Uterus (tissue), 2 donors: Measurements from ENCODE around the gene GAPT.

Experiments used
- POLR2A ChIP-seq, 2 donors: fragments of 450-650 bp; IDR thresholded peaks; one replicate each; pipeline ENCODE4 v1.6.1; 2016; ENCODE audit warnings: antibody characterized with exemption in 2 of 2, mild to moderate bottlenecking in 1 of 2, moderate library complexity in 1 of 2
- TF ChIP-seq, protein P1 (sequence below), 4 experiments: fragments of 200-600 bp in 2 of 4; fragments of 450-650 bp in 2 of 4; sonication (generic) in 2 of 4; IDR thresholded peaks; one replicate each; pipeline ENCODE4 v1.5.1; 2016 to 2019; ENCODE audit warnings: antibody characterized with exemption in 4 of 4, mild to moderate bottlenecking in 2 of 4, moderate library complexity in 1 of 4

DNA sequence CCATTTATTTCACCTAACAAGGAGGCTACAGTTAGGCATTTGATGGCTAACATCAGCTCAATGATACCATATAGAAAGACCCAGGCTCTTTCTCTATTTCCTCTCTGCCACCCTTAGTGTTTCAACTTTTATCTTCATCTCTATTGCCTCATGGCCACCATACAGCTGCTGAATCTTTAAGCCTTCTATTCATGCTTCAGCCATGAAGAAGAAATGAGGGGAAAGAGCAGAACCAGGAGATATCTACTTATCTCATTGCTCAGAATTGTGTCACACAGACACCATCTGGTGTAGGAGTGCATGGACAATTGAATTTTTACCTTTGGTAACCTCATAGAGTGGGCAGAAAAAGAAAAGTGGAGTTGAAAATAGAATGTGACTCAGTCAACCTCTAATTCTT lies 6.7 kb downstream of the GAPT start:
- TF ChIP-seq, protein P1, sequence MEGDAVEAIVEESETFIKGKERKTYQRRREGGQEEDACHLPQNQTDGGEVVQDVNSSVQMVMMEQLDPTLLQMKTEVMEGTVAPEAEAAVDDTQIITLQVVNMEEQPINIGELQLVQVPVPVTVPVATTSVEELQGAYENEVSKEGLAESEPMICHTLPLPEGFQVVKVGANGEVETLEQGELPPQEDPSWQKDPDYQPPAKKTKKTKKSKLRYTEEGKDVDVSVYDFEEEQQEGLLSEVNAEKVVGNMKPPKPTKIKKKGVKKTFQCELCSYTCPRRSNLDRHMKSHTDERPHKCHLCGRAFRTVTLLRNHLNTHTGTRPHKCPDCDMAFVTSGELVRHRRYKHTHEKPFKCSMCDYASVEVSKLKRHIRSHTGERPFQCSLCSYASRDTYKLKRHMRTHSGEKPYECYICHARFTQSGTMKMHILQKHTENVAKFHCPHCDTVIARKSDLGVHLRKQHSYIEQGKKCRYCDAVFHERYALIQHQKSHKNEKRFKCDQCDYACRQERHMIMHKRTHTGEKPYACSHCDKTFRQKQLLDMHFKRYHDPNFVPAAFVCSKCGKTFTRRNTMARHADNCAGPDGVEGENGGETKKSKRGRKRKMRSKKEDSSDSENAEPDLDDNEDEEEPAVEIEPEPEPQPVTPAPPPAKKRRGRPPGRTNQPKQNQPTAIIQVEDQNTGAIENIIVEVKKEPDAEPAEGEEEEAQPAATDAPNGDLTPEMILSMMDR (IDR thresholded peaks at IDR 0.05) = no peak
- TF ChIP-seq POLR2A (IDR thresholded peaks at IDR 0.05) = no peak
